ENCODE data around the gene PRPF8.

GRCh38 chr17:1731194-1731506 is 46.5 kb upstream of the PRPF8 start:
- TF ChIP-seq CTCF (IDR thresholded peaks at IDR 0.05), result no peak
- no peak for TF ChIP-seq POLR2AphosphoS5 (IDR thresholded peaks at IDR 0.05; ENCODE audit: low read depth, low read length)
- no peak for TF ChIP-seq SIN3A (IDR thresholded peaks at IDR 0.05; ENCODE audit: borderline replicate concordance, insufficient read depth, low read depth, low read length)
- no peak for TF ChIP-seq REST (IDR thresholded peaks at IDR 0.05; ENCODE audit: insufficient read depth in 1 of 2, low read depth in 2 of 2, low read length in 1 of 2)
- no peak for TF ChIP-seq TCF7L2 (IDR thresholded peaks at IDR 0.05; ENCODE audit: low read depth, low read length)
